ENCODE data around the gene LRRC1.

LRRC1 gene

DNA sequence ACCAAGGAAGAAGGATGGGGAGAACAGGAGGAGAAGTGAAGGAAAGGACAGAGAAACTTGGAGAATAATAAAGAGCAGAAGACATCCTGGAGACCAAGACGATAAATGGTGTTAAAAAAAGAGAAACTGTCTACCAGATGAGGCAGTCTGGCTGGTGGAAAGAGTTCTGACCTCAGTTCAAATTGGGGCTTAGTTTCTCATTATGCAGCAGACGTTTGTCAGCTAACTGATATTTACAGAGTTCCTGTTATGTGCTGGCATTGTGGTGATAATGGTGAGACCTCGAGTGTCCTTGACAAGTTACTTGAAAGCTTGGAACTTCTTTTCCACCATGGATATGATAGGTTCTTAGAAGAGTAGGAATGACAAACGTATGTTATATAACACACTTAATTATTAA is 142.7 kb downstream of the LRRC1 start:
- H3K18ac ChIP-seq (ENCODE audit: low read length): no peak overlapping the region
- no CpG with 5 or more reads among the region's 4 CpGs for WGBS, 2 donors (ENCODE audit: extremely low coverage in 2 of 2, insufficient read length in 2 of 2, insufficient replicate concordance in 1 of 2)

DNA sequence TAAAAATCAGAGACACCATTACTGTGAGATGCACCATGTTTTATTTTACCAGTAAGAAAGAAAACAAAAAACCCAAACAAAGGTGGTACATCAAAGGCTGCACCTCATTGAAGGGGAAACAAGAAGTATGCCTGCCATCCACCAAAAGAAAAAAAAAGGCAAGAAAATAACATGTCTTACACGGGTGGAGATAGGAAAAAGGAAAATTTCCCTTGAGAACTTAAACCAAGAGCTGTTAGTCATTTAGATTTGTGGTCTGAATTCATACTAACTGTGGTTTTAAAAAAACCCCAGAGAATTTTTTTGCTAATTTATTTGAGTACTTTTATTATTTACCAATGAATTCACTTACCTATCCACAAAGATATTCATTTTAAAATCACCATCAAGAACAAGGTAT is 144.0 kb downstream of the LRRC1 start:
- H3K4ac ChIP-seq (ENCODE audit: low read length): no peak overlapping the region
- no peak overlapping the region for H4K91ac ChIP-seq (ENCODE audit: low read depth, low read length, poor library complexity)
- H2BK120ac ChIP-seq (ENCODE audit: low read depth, low read length): no peak overlapping the region
- H3K27ac ChIP-seq (replicated peaks; ENCODE audit: low read length): no peak overlapping the region
- no peak overlapping the region for H2AK5ac ChIP-seq (ENCODE audit: low read depth, low read length)
- no peak overlapping the region for H2BK15ac ChIP-seq (ENCODE audit: low read length)
- H2BK12ac ChIP-seq (ENCODE audit: low read length): no peak overlapping the region
- no peaks in the 10 kb centered on the region for H3K27me3 ChIP-seq (ENCODE audit: control insufficient read depth in 3 of 3, insufficient read depth in 3 of 3, low read depth in 1 of 3, low read length in 3 of 3)
- H3K9me3 ChIP-seq (replicated peaks in 1 of 2; ENCODE audit: control insufficient read depth in 2 of 2, insufficient read depth in 1 of 2, low read depth in 1 of 2, low read length in 2 of 2): no peaks in the 10 kb centered on the region
- H3K23ac ChIP-seq (ENCODE audit: low read depth, low read length, poor library complexity): no peak overlapping the region
- H3K79me1 ChIP-seq (ENCODE audit: low read depth, low read length): no peaks in the 10 kb centered on the region
- no peak overlapping the region for H2BK5ac ChIP-seq (ENCODE audit: low read length)
- H3K4me2 ChIP-seq (ENCODE audit: insufficient read depth, low read length, poor library complexity, severe bottlenecking): no peak overlapping the region
- no peak overlapping the region for H3K14ac ChIP-seq (ENCODE audit: low read length)
- H3K18ac ChIP-seq (ENCODE audit: low read length): no peak overlapping the region
- no peak overlapping the region for H3K4me3 ChIP-seq (ENCODE audit: low read length in 2 of 2)
- no peaks in the 10 kb centered on the region for H3K36me3 ChIP-seq (replicated peaks in 1 of 2; ENCODE audit: control insufficient read depth in 2 of 2, insufficient read depth in 2 of 2, low read length in 2 of 2)
- DNase-seq (ENCODE audit: low spot score): no peak
- H3K9ac ChIP-seq (ENCODE audit: low read depth, low read length, poor library complexity): no peak overlapping the region
- H3K4me1 ChIP-seq (ENCODE audit: control insufficient read depth in 2 of 2, insufficient read depth in 1 of 2, low read depth in 1 of 2, low read length in 2 of 2): no peaks in the 10 kb centered on the region
- no peak overlapping the region for H2AFZ ChIP-seq (ENCODE audit: low read length)
- no peak overlapping the region for H4K8ac ChIP-seq (ENCODE audit: low read depth, low read length)
- WGBS, 2 donors (ENCODE audit: extremely low coverage in 2 of 2, insufficient read length in 2 of 2, insufficient replicate concordance in 1 of 2): no CpG with 5 or more reads among the region's 1 CpG

More for the DNA sequence above, 142.7 kb downstream of the LRRC1 start:
- Histone ChIP-seq H4K91ac (ENCODE audit: low read depth, low read length, poor library complexity) (no peak overlapping the region), H3K9ac (ENCODE audit: low read depth, low read length, poor library complexity) (no peak overlapping the region), H3K4me2 (ENCODE audit: insufficient read depth, low read length, poor library complexity, severe bottlenecking) (no peak overlapping the region), H2BK15ac (ENCODE audit: low read length) (no peak overlapping the region), H3K23ac (ENCODE audit: low read depth, low read length, poor library complexity) (no peak overlapping the region), H3K36me3 (replicated peaks in 1 of 2; ENCODE audit: control insufficient read depth in 2 of 2, insufficient read depth in 2 of 2, low read length in 2 of 2) (no peaks in the 10 kb centered on the region), H3K27me3 (ENCODE audit: control insufficient read depth in 3 of 3, insufficient read depth in 3 of 3, low read depth in 1 of 3, low read length in 3 of 3) (no peaks in the 10 kb centered on the region), H2BK120ac (ENCODE audit: low read depth, low read length) (no peak overlapping the region), H3K4ac (ENCODE audit: low read length) (no peak overlapping the region), H3K14ac (ENCODE audit: low read length) (no peak overlapping the region), H3K27ac (replicated peaks; ENCODE audit: low read length) (no peak overlapping the region), H3K9me3 (replicated peaks in 1 of 2; ENCODE audit: control insufficient read depth in 2 of 2, insufficient read depth in 1 of 2, low read depth in 1 of 2, low read length in 2 of 2) (no peaks in the 10 kb centered on the region), H3K79me1 (ENCODE audit: low read depth, low read length) (no peaks in the 10 kb centered on the region), H4K8ac (ENCODE audit: low read depth, low read length) (no peak overlapping the region), H2BK5ac (ENCODE audit: low read length) (no peak overlapping the region), H3K4me3 (ENCODE audit: low read length in 2 of 2) (no peak overlapping the region), H2AFZ (ENCODE audit: low read length) (no peak overlapping the region), H2AK5ac (ENCODE audit: low read depth, low read length) (no peak overlapping the region), H3K4me1 (ENCODE audit: control insufficient read depth in 2 of 2, insufficient read depth in 1 of 2, low read depth in 1 of 2, low read length in 2 of 2) (no peaks in the 10 kb centered on the region), H2BK12ac (ENCODE audit: low read length) (no peak overlapping the region)
- DNase-seq (ENCODE audit: low spot score): no peak

DNA sequence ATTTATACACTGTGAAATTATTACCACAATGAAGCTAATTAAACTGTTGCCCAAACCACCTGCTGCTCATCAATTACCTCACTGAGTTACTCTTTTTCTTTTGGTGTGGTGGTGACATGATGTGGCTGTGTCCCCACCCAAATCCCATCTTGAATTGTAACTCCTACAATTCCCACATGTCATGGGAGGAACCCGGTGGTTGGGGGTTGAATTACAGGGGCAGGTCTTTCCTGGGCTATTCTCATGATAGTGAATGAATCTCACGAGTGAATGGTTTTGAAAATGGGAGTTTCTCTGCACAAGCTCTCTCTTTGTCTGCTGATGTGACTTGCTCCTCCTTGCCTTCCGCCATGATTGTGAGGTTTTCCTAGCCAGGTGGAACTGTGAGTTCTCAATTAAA is 145.0 kb downstream of the LRRC1 start:
- H2BK5ac ChIP-seq (ENCODE audit: low read length): no peak overlapping the region
- H2AK5ac ChIP-seq (ENCODE audit: low read depth, low read length): no peak overlapping the region
- WGBS, 2 donors (ENCODE audit: extremely low coverage in 2 of 2, insufficient read length in 2 of 2, insufficient replicate concordance in 1 of 2): no CpG with 5 or more reads among the region's 3 CpGs
- no peak overlapping the region for H3K14ac ChIP-seq (ENCODE audit: low read length)
- H3K4ac ChIP-seq (ENCODE audit: low read length): no peak overlapping the region
- no peak overlapping the region for H2AFZ ChIP-seq (ENCODE audit: low read length)
- no peaks in the 10 kb centered on the region for H3K79me1 ChIP-seq (ENCODE audit: low read depth, low read length)
- no peak for DNase-seq (ENCODE audit: low spot score)
- H3K23ac ChIP-seq (ENCODE audit: low read depth, low read length, poor library complexity): no peak overlapping the region
- H2BK15ac ChIP-seq (ENCODE audit: low read length): no peak overlapping the region
- no peak overlapping the region for H3K9ac ChIP-seq (ENCODE audit: low read depth, low read length, poor library complexity)
- H3K36me3 ChIP-seq (replicated peaks in 1 of 2; ENCODE audit: control insufficient read depth in 2 of 2, insufficient read depth in 2 of 2, low read length in 2 of 2): no peaks in the 10 kb centered on the region
- H4K8ac ChIP-seq (ENCODE audit: low read depth, low read length): no peak overlapping the region
- no peak overlapping the region for H3K4me3 ChIP-seq (ENCODE audit: low read length in 2 of 2)
- H4K91ac ChIP-seq (ENCODE audit: low read depth, low read length, poor library complexity): no peak overlapping the region
- H3K18ac ChIP-seq (ENCODE audit: low read length): no peak overlapping the region
- no peak overlapping the region for H3K27ac ChIP-seq (replicated peaks; ENCODE audit: low read length)
- H3K27me3 ChIP-seq (ENCODE audit: control insufficient read depth in 3 of 3, insufficient read depth in 3 of 3, low read depth in 1 of 3, low read length in 3 of 3): no peaks in the 10 kb centered on the region
- no peaks in the 10 kb centered on the region for H3K9me3 ChIP-seq (replicated peaks in 1 of 2; ENCODE audit: control insufficient read depth in 2 of 2, insufficient read depth in 1 of 2, low read depth in 1 of 2, low read length in 2 of 2)
- H2BK12ac ChIP-seq (ENCODE audit: low read length): no peak overlapping the region
- no peaks in the 10 kb centered on the region for H3K4me1 ChIP-seq (ENCODE audit: control insufficient read depth in 2 of 2, insufficient read depth in 1 of 2, low read depth in 1 of 2, low read length in 2 of 2)
- no peak overlapping the region for H2BK120ac ChIP-seq (ENCODE audit: low read depth, low read length)
- H3K4me2 ChIP-seq (ENCODE audit: insufficient read depth, low read length, poor library complexity, severe bottlenecking): no peak overlapping the region

DNA sequence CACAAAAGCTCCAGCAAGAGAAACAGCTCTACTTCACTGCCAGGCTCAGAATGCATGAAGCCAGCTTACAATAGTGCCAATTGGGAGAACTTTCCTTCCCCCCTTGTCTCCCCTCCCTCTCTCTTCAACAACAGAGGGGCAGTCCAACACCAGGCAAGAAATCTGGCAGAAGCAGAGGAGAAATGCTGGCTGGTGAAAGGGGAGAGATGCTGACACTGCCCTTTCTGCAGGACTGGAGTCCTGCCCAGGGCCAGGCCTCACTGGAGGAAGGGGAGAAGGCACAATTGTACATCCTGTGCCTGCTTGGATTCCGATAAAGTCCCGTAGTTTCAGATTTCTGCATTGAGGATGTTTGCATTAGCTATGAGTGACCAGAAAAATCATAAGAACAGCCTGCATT is 148.6 kb downstream of the LRRC1 start:
- Histone ChIP-seq H2BK120ac (ENCODE audit: low read depth, low read length) (no peak overlapping the region), H3K36me3 (replicated peaks in 1 of 2; ENCODE audit: control insufficient read depth in 2 of 2, insufficient read depth in 2 of 2, low read length in 2 of 2) (no peaks in the 10 kb centered on the region), H3K4me1 (ENCODE audit: control insufficient read depth in 2 of 2, insufficient read depth in 1 of 2, low read depth in 1 of 2, low read length in 2 of 2) (no peaks in the 10 kb centered on the region), H3K79me1 (ENCODE audit: low read depth, low read length) (no peaks in the 10 kb centered on the region), H3K4ac (ENCODE audit: low read length) (no peak overlapping the region), H3K18ac (ENCODE audit: low read length) (no peak overlapping the region), H3K14ac (ENCODE audit: low read length) (no peak overlapping the region), H4K8ac (ENCODE audit: low read depth, low read length) (no peak overlapping the region), H2AFZ (ENCODE audit: low read length) (no peak overlapping the region), H3K9me3 (replicated peaks in 1 of 2; ENCODE audit: control insufficient read depth in 2 of 2, insufficient read depth in 1 of 2, low read depth in 1 of 2, low read length in 2 of 2) (peaks cover 0 to 6% of the 10 kb centered on the region in 2 donors), H2BK5ac (ENCODE audit: low read length) (no peak overlapping the region), H3K23ac (ENCODE audit: low read depth, low read length, poor library complexity) (no peak overlapping the region), H3K27ac (replicated peaks; ENCODE audit: low read length) (no peak overlapping the region), H3K27me3 (ENCODE audit: control insufficient read depth in 3 of 3, insufficient read depth in 3 of 3, low read depth in 1 of 3, low read length in 3 of 3) (no peaks in the 10 kb centered on the region), H2AK5ac (ENCODE audit: low read depth, low read length) (no peak overlapping the region), H3K9ac (ENCODE audit: low read depth, low read length, poor library complexity) (no peak overlapping the region), H3K4me3 (ENCODE audit: low read length in 2 of 2) (no peak overlapping the region), H3K4me2 (ENCODE audit: insufficient read depth, low read length, poor library complexity, severe bottlenecking) (no peak overlapping the region), H2BK12ac (ENCODE audit: low read length) (no peak overlapping the region), H2BK15ac (ENCODE audit: low read length) (no peak overlapping the region), H4K91ac (ENCODE audit: low read depth, low read length, poor library complexity) (no peak overlapping the region)
- no peak for DNase-seq (ENCODE audit: low spot score)
- no CpG with 5 or more reads among the region's 2 CpGs for WGBS, 2 donors (ENCODE audit: extremely low coverage in 2 of 2, insufficient read length in 2 of 2, insufficient replicate concordance in 1 of 2)
